PFSK-1 (cell line): ENCODE data around the gene LLPH.

Experiments used
- POLR2AphosphoS5 ChIP-seq: IDR thresholded peaks from 2 replicates; pipeline ENCODE4 v1.6.1; 2012; ENCODE audit warnings: low read depth, mild to moderate bottlenecking, control low read depth, low read length, moderate library complexity
- TAF1 ChIP-seq: IDR thresholded peaks from 2 replicates; pipeline ENCODE4 v1.6.1; 2012; ENCODE audit warnings: low read length, control low read depth, borderline replicate concordance; ENCODE audit not compliant: insufficient read depth
- TF ChIP-seq, protein P1 (sequence below), 2 experiments: IDR thresholded peaks; 2 replicates each; pipeline versions ENCODE4 v1.6.1 to v1.8.0; 2011 to 2012; ENCODE audit warnings: low read depth in 2 of 2, low read length in 2 of 2, control low read depth in 1 of 2, inconsistent platforms in 1 of 2, mild to moderate bottlenecking in 1 of 2, moderate library complexity in 1 of 2; ENCODE audit not compliant: insufficient read depth in 1 of 2

- TF ChIP-seq POLR2AphosphoS5 (no peak), TAF1 (no peak)
- TF ChIP-seq, protein P1, sequence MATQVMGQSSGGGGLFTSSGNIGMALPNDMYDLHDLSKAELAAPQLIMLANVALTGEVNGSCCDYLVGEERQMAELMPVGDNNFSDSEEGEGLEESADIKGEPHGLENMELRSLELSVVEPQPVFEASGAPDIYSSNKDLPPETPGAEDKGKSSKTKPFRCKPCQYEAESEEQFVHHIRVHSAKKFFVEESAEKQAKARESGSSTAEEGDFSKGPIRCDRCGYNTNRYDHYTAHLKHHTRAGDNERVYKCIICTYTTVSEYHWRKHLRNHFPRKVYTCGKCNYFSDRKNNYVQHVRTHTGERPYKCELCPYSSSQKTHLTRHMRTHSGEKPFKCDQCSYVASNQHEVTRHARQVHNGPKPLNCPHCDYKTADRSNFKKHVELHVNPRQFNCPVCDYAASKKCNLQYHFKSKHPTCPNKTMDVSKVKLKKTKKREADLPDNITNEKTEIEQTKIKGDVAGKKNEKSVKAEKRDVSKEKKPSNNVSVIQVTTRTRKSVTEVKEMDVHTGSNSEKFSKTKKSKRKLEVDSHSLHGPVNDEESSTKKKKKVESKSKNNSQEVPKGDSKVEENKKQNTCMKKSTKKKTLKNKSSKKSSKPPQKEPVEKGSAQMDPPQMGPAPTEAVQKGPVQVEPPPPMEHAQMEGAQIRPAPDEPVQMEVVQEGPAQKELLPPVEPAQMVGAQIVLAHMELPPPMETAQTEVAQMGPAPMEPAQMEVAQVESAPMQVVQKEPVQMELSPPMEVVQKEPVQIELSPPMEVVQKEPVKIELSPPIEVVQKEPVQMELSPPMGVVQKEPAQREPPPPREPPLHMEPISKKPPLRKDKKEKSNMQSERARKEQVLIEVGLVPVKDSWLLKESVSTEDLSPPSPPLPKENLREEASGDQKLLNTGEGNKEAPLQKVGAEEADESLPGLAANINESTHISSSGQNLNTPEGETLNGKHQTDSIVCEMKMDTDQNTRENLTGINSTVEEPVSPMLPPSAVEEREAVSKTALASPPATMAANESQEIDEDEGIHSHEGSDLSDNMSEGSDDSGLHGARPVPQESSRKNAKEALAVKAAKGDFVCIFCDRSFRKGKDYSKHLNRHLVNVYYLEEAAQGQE (IDR thresholded peaks at IDR 0.05; ENCODE audit: insufficient read depth in 1 of 2, low read depth in 2 of 2, low read length in 2 of 2) = no peak
Measured at GRCh38 chr12:66144791-66145754, 14.5 kb upstream of the LLPH start.
